CD4-positive, alpha-beta T cell treated with Interleukin-4 for 1 hour (primary cell): ENCODE measurements around the gene KRTAP3-1.
A peak's percentile ranks its signal among the peaks of the same experiment; 100 is the strongest.

Experiments
- DNase-seq, 2 donors: peaks; one replicate each; pipeline ENCODE4 v3.0.0-alpha.2; 2020 to 2022

KRTAP3-1 gene

DNA sequence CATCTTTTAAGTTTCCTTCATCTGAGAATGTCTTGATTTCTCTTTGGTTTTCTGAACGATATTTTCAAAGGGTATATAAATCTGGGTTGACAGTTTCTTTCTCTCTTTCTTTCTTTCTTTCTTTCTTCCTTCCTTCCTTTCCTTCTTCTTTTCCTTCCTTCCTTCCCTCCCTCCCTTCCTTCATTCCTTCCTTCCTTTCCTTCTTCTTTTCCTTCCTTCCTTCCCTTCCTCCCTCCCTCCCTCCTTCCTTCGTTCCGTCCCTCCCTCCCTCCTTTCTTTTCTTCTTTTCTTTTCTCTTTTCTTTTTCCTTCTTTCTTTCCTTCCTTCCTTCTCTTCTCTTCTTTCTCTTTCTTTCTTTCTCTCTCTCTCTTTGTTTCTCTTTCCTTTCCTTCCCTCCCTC lies 34.6 kb downstream of the KRTAP3-1 start:
- DNase-seq, result no peak

DNA sequence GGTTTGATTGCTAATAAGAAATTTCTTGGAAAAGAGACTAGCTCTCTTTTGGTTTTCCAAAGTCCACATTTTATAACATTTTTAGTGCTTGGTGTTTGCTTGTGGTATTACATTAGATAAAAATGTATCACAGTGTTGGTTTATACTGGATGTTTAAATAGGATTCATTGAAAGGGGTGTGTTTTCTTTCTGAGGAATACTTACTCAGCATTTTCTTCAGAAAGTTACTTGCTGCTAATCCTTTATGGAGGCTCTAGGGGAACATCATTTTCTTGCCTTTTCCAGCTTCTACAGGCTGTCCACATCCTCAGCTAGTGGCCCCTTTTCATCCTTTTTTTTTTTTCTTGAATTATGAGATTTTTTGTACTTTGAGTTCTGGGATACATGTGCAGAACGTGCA lies 41.3 kb downstream of the KRTAP3-1 start:
- no peak for DNase-seq

DNA sequence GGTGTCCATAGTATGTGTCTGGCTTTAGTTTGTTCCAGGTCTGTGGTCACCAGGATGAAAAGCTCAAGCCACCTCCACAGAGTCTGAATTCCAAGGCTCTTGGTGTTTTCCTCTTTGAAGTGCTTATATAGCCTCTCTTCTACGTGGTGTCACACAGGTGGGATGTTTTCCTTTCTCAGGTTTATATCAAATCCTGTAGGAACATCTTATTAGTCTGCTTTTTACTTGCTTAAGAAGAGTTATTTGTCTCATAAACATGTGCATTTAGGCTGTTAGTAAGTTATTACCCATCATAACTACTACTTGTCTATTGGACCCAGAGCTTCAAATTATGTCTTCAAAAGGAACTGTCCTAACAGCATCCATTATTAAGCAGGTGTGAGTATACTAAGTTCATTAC lies 42.1 kb downstream of the KRTAP3-1 start, which contains the start of gene KRT39:
TSS of gene KRT39 (minus strand) at position 101 of the 400 bp plus-strand sequence. CDS start at position 9, 92 bp downstream.
- no peak for DNase-seq

DNA sequence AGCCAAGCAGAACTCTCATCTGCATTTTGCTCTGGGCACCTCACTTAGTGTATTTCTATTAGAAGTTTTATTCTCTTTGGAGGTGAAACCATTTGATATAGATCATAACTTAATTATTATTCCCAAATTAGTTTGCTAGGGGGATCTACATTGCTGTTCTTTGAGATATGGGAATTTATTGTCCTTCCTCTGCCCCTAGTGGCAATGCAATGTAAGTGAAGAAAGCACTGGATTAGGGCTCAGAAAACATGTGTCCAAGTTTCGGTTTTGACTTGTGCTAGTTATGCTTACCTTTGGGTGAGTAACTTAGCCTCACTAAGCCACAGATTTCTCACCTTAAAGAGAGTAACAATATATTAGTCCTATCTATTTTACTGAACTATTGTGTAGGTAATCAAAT lies 45.1 kb downstream of the KRTAP3-1 start:
- DNase-seq, result peak in 1 of 2 donors; percentile 19

- no peak for DNase-seq
Observed at GRCh38 chr17:40962059-40962561, 46.8 kb downstream of the KRTAP3-1 start.

GRCh38 chr17:40961591-40961990 lies 47.3 kb downstream of the KRTAP3-1 start:
- no peak for DNase-seq

- DNase-seq, result no peak
Observed at GRCh38 chr17:40960144-40960543, 48.8 kb downstream of the KRTAP3-1 start.
